ENCODE data around the gene SMC1B.
"Not testable (repeated sequence)": the region's sequence is repeated elsewhere in the genome, so short reads cannot be mapped to it uniquely, and the experiment has no call there.

The SMC1B gene

GRCh38 chr22:45413368-45414211 lies at the start of gene SMC1B, which contains the start of gene RIBC2:
Gene SMC1B (minus strand): TSS chr22:45413599. CDS start chr22:45413567, 32 bp downstream.
Gene RIBC2 (plus strand): TSS chr22:45413693. CDS start chr22:45413887, 194 bp downstream.
- DNase-seq (ENCODE audit: low read depth) = peak; percentile 79

- DNase-seq (ENCODE audit: low read depth) = no peak
These were observed 48.7 kb upstream of the SMC1B start for GRCh38 chr22:45462034-45462655.

GRCh38 chr22:45460288-45461109 lies 47.1 kb upstream of the SMC1B start:
- DNase-seq (ENCODE audit: low read depth) = no peak

- DNase-seq (ENCODE audit: low read depth) = no peak
These were observed 45.8 kb upstream of the SMC1B start for GRCh38 chr22:45459235-45459634.

- no peak for DNase-seq (ENCODE audit: low read depth)
These were observed 45.1 kb upstream of the SMC1B start for GRCh38 chr22:45458532-45458931.

GRCh38 chr22:45456811-45457210 lies 43.4 kb upstream of the SMC1B start:
- no peak for DNase-seq (ENCODE audit: low read depth)

- peak; percentile 67 for DNase-seq (ENCODE audit: low read depth)
These were observed 42.2 kb upstream of the SMC1B start for GRCh38 chr22:45455621-45456020.

- peak; percentile 89 for DNase-seq (ENCODE audit: low read depth)
These were observed 41.8 kb upstream of the SMC1B start for GRCh38 chr22:45455212-45455611.

GRCh38 chr22:45454275-45454674 lies 40.9 kb upstream of the SMC1B start:
- peak; percentile 89 for DNase-seq (ENCODE audit: low read depth)

GRCh38 chr22:45453764-45454163 lies 40.4 kb upstream of the SMC1B start:
- no peak for DNase-seq (ENCODE audit: low read depth)

- peak; percentile 93 for DNase-seq (ENCODE audit: low read depth)
These were observed 39.4 kb upstream of the SMC1B start for GRCh38 chr22:45452565-45453379.

- no peak for DNase-seq (ENCODE audit: low read depth)
These were observed 38.6 kb upstream of the SMC1B start for GRCh38 chr22:45451972-45452371.

GRCh38 chr22:45450921-45451651 lies 37.7 kb upstream of the SMC1B start:
- DNase-seq (ENCODE audit: low read depth) = peak; percentile 99

- no peak for DNase-seq (ENCODE audit: low read depth)
These were observed 36.8 kb upstream of the SMC1B start for GRCh38 chr22:45450101-45450785.

GRCh38 chr22:45449442-45449841 lies 36.0 kb upstream of the SMC1B start:
- not testable (repeated sequence) for DNase-seq (ENCODE audit: low read depth)

- no peak for DNase-seq (ENCODE audit: low read depth)
These were observed 35.0 kb upstream of the SMC1B start for GRCh38 chr22:45448431-45448830.

- not testable (repeated sequence) for DNase-seq (ENCODE audit: low read depth)
These were observed 34.2 kb upstream of the SMC1B start for GRCh38 chr22:45447596-45447995.

- DNase-seq (ENCODE audit: low read depth) = peak; percentile 57
These were observed 32.8 kb upstream of the SMC1B start for GRCh38 chr22:45446216-45446615.

GRCh38 chr22:45445031-45445710 lies 31.8 kb upstream of the SMC1B start:
- DNase-seq (ENCODE audit: low read depth) = no peak

- DNase-seq (ENCODE audit: low read depth) = peak; percentile 56
These were observed 30.8 kb upstream of the SMC1B start for GRCh38 chr22:45444168-45444567.

Measured in EH (cell line).